Transverse colon (tissue), 4 donors: Measurements from ENCODE around the gene ADH1A.

Experiments
- POLR2AphosphoS5 ChIP-seq, 3 donors: sonication (generic); formaldehyde crosslinking; IDR thresholded peaks; one replicate each; pipeline ENCODE4 v1.6.1; 2016; ENCODE audit warnings: antibody characterized with exemption in 3 of 3
- TF ChIP-seq, protein P1 (sequence below), 5 experiments: fragments of 200-600 bp in 3 of 5; fragments of 450-650 bp in 2 of 5; sonication (generic) in 3 of 5; IDR thresholded peaks; 1 replicate in 2 of 5; 2 replicates in 3 of 5; pipeline ENCODE4 v1.5.1; 2016 to 2017; ENCODE audit warnings: antibody characterized with exemption in 5 of 5, inconsistent platforms in 3 of 5, mild to moderate bottlenecking in 2 of 5, moderate library complexity in 1 of 5

DNA sequence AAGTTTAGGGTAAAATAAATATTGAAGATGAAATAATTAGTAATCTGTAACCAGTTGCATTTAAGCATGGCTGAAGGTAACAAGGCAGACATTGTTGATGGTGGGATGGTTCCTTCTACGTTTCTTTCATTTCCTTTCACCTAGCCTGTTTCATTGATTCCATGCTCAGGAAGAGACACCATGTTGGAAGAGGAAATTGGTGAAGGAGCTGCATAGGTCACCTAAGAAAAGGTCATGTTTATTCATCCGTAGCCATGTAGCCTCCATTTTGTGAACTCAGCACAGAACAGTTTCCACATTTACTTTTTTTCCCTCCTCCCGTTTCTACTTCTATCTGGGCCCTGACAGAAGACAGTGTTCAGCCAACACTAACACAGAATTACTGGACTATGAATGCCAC is 26.6 kb upstream of the ADH1A start:
- no peak for TF ChIP-seq POLR2AphosphoS5 (IDR thresholded peaks at IDR 0.05)
- TF ChIP-seq, protein P1, sequence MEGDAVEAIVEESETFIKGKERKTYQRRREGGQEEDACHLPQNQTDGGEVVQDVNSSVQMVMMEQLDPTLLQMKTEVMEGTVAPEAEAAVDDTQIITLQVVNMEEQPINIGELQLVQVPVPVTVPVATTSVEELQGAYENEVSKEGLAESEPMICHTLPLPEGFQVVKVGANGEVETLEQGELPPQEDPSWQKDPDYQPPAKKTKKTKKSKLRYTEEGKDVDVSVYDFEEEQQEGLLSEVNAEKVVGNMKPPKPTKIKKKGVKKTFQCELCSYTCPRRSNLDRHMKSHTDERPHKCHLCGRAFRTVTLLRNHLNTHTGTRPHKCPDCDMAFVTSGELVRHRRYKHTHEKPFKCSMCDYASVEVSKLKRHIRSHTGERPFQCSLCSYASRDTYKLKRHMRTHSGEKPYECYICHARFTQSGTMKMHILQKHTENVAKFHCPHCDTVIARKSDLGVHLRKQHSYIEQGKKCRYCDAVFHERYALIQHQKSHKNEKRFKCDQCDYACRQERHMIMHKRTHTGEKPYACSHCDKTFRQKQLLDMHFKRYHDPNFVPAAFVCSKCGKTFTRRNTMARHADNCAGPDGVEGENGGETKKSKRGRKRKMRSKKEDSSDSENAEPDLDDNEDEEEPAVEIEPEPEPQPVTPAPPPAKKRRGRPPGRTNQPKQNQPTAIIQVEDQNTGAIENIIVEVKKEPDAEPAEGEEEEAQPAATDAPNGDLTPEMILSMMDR (IDR thresholded peaks at IDR 0.05), result no peak
